Bronchial epithelial cell (primary cell): Measurements from ENCODE around the gene HAUS7. TPM values are rescaled to one million over a fixed set of nuclear protein-coding genes. Genes with fewer than 3 reads are reported as not detected.

Source experiments
- DNase-seq: peaks from one replicate; pipeline ENCODE4 v3.0.0-alpha.2; 2010; ENCODE audit warnings: low read depth
- FAIRE-seq: peaks from 2 replicates; lab custom pipeline; 2011; peaks lifted over from hg19 to GRCh38; lab: Jason Lieb, UNC
- H3K27me3 ChIP-seq: 2 replicates; pipeline ENCODE4 v1.5.1; 2011; ENCODE audit warnings: low read length; ENCODE audit not compliant: control insufficient read depth, insufficient read depth
- H3K36me3 ChIP-seq: 2 replicates; pipeline ENCODE4 v1.5.1; 2011; ENCODE audit warnings: low read length; ENCODE audit not compliant: control insufficient read depth, insufficient read depth
- H3K4me3 ChIP-seq: 2 replicates; pipeline ENCODE4 v1.5.1; 2011; ENCODE audit warnings: mild to moderate bottlenecking, low read depth, low read length, control low read depth
- total RNA-seq: library from RNA; depleted of rRNA; stranded (reverse); fragments of >200 nt; gene quantifications from 2 replicates; pipeline ENCODE4 v1.2.1, GENCODE V29; 2014
- TF ChIP-seq, protein P1 (sequence below): IDR thresholded peaks from 2 replicates; pipeline ENCODE4 v1.5.1; 2011; ENCODE audit warnings: mild to moderate bottlenecking, moderate library complexity, low read length, control low read depth, inconsistent platforms; ENCODE audit not compliant: insufficient read depth, severe bottlenecking

The HAUS7 gene
- total RNA-seq, 1 donor from 2014 or later, result 7.4 TPM

GRCh38 chrX:153401133-153401764 is 69.1 kb downstream of the HAUS7 start, which contains the start of gene PNMA6E:
PNMA6E (minus strand) TSS chrX:153401350; CDS start chrX:153398849, 2,501 bp downstream.
- no peak for DNase-seq
- FAIRE-seq, result no peak
- no peaks in the 10 kb centered on the region for H3K27me3 ChIP-seq
- H3K36me3 ChIP-seq, result no peaks in the 10 kb centered on the region
- no peak within 1 kb of the TSS for H3K4me3 ChIP-seq
- TF ChIP-seq, protein P1, sequence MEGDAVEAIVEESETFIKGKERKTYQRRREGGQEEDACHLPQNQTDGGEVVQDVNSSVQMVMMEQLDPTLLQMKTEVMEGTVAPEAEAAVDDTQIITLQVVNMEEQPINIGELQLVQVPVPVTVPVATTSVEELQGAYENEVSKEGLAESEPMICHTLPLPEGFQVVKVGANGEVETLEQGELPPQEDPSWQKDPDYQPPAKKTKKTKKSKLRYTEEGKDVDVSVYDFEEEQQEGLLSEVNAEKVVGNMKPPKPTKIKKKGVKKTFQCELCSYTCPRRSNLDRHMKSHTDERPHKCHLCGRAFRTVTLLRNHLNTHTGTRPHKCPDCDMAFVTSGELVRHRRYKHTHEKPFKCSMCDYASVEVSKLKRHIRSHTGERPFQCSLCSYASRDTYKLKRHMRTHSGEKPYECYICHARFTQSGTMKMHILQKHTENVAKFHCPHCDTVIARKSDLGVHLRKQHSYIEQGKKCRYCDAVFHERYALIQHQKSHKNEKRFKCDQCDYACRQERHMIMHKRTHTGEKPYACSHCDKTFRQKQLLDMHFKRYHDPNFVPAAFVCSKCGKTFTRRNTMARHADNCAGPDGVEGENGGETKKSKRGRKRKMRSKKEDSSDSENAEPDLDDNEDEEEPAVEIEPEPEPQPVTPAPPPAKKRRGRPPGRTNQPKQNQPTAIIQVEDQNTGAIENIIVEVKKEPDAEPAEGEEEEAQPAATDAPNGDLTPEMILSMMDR, result no peak

GRCh38 chrX:153400146-153401132 is 69.9 kb downstream of the HAUS7 start:
- DNase-seq (no peak), FAIRE-seq (no peak)

DNA sequence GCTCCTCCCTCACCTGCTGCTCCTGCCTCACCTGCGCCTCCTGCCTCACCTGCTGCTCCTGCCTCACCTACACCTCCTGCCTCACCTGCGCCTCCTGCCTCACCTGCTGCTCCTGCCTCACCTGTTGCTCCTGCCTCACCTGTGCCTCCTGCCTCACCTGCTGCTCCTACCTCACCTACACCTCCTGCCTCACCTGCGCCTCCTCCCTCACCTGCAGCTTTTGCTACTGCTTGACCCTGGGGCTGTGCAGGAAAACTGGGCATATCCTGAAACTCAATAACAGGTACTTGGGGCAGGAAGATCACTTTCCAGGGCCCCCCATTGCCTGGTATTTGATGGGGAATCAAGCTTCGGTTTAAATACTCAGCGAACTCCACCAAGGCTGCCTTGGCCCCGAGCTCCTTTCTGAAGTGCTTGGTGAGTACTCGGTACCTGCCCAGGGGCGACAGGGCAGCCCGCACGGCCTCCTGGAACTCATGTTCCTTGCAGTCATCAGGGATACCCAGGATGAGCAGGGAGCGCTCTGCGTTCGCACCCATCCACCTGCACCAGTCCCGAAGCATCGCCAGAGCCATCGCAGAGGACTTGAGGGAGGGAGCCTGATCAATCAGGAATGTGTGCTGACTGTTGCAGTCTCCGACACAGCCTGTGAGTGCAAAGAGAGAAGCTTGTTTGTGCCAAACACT is 72.0 kb downstream of the HAUS7 start:
- no peak for FAIRE-seq

More at GRCh38 chrX:153400146-153401132, 69.9 kb downstream of the HAUS7 start:
- H3K27me3 ChIP-seq, result no peaks in the 10 kb centered on the region
- no peaks in the 10 kb centered on the region for H3K36me3 ChIP-seq
- TF ChIP-seq, protein P1, result peak; percentile 63
- H3K4me3 ChIP-seq, result no peak overlapping the region

More for the DNA sequence above, 72.0 kb downstream of the HAUS7 start:
- TF ChIP-seq, protein P1, result no peak
- DNase-seq, result no peak
- Histone ChIP-seq H3K27me3 (no peaks in the 10 kb centered on the region), H3K4me3 (no peak overlapping the region), H3K36me3 (no peaks in the 10 kb centered on the region)

Other genes starting within 250 kb of the HAUS7 start
- not detected in 2 replicates for gene PNMA6F, start 148.8 kb downstream of the HAUS7 start, total RNA-seq
- 3.6 and 3.9 TPM in 2 replicates for gene ZNF275, start 136.4 kb downstream of the HAUS7 start, total RNA-seq
- gene PNMA6E, start 69.2 kb downstream of the HAUS7 start, total RNA-seq, result not detected in 2 replicates
- 0.53 and 1.3 TPM in 2 replicates for gene ZFP92, start 59.1 kb downstream of the HAUS7 start, total RNA-seq
- gene TREX2, start 24.5 kb downstream of the HAUS7 start, total RNA-seq, result 2.3 and 5.5 TPM in 2 replicates
- gene BGN, start 24.4 kb upstream of the HAUS7 start, total RNA-seq, result 0.26 TPM in 1 of 2 replicates, not detected in the other
- not detected in 2 replicates for gene ATP2B3, start 47.1 kb upstream of the HAUS7 start, total RNA-seq
- 37.1 and 53.4 TPM in 2 replicates for gene CCNQ, start 128.6 kb upstream of the HAUS7 start, total RNA-seq
- gene DUSP9, start 176.6 kb upstream of the HAUS7 start, total RNA-seq, result 0.77 and 1.3 TPM in 2 replicates
- 1.5 and 2.1 TPM in 2 replicates for gene PNCK, start 203.2 kb upstream of the HAUS7 start, total RNA-seq
- 42.4 and 49.3 TPM in 2 replicates for gene SLC6A8, start 217.3 kb upstream of the HAUS7 start, total RNA-seq